Activated T-helper 9 cell treated with anti-CD3 and anti-CD28 coated beads, Interleukin-2, amount 50 U/mL, for 16 hours (primary cell): ENCODE data around the gene FYB1.
"Not testable (repeated sequence)": the region's sequence is repeated elsewhere in the genome, so short reads cannot be mapped to it uniquely, and the experiment has no call there.

Experiments
- DNase-seq: peaks from one replicate; pipeline ENCODE4 v3.0.0-alpha.2; 2020; ENCODE audit warnings: low read depth

The FYB1 gene

GRCh38 chr5:39219437-39219836 lies at the start of gene FYB1:
FYB1 (minus strand) TSS chr5:39219563; CDS start chr5:39202960, 16,603 bp downstream.
- no peak for DNase-seq

GRCh38 chr5:39267186-39267585 lies 47.8 kb upstream of the FYB1 start:
- DNase-seq = no peak

- no peak for DNase-seq
These were observed 47.1 kb upstream of the FYB1 start for GRCh38 chr5:39266442-39266841.

GRCh38 chr5:39264528-39264927 lies 45.2 kb upstream of the FYB1 start:
- DNase-seq = no peak

- DNase-seq = no peak
These were observed 43.6 kb upstream of the FYB1 start for GRCh38 chr5:39262981-39263380.

- no peak for DNase-seq
These were observed 40.7 kb upstream of the FYB1 start for GRCh38 chr5:39260095-39260494.

- DNase-seq = no peak
These were observed 38.2 kb upstream of the FYB1 start for GRCh38 chr5:39257554-39257953.

GRCh38 chr5:39256477-39257235 lies 37.3 kb upstream of the FYB1 start:
- DNase-seq = no peak

GRCh38 chr5:39255406-39255805 lies 36.0 kb upstream of the FYB1 start:
- DNase-seq = no peak

GRCh38 chr5:39254671-39255070 lies 35.3 kb upstream of the FYB1 start:
- DNase-seq = no peak

GRCh38 chr5:39253196-39253595 lies 33.8 kb upstream of the FYB1 start:
- no peak for DNase-seq

GRCh38 chr5:39249564-39250274 lies 30.4 kb upstream of the FYB1 start:
- no peak for DNase-seq

GRCh38 chr5:39249069-39249468 lies 29.7 kb upstream of the FYB1 start:
- DNase-seq = no peak

- no peak for DNase-seq
These were observed 21.4 kb upstream of the FYB1 start for GRCh38 chr5:39240750-39241149.

- DNase-seq = no peak
These were observed 19.2 kb upstream of the FYB1 start for GRCh38 chr5:39238366-39239105.

- DNase-seq = no peak
These were observed 17.4 kb upstream of the FYB1 start for GRCh38 chr5:39236718-39237117.

GRCh38 chr5:39235648-39236047 lies 16.3 kb upstream of the FYB1 start:
- DNase-seq = no peak

- DNase-seq = not testable (repeated sequence)
These were observed 15.1 kb upstream of the FYB1 start for GRCh38 chr5:39234494-39234893.

GRCh38 chr5:39233783-39234182 lies 14.4 kb upstream of the FYB1 start:
- no peak for DNase-seq

- DNase-seq = peak; percentile 28
These were observed 12.6 kb upstream of the FYB1 start for GRCh38 chr5:39231705-39232525.

- no peak for DNase-seq
These were observed 9.2 kb upstream of the FYB1 start for GRCh38 chr5:39228596-39228995.

GRCh38 chr5:39226558-39226957 lies 7.2 kb upstream of the FYB1 start:
- no peak for DNase-seq
